GM19372 (cell line): ENCODE measurements around the gene KLHL36.

Experiments
- ATAC-seq: cut with Tn5 transposase; IDR thresholded peaks from one replicate; pipeline ENCODE4 v1.9.1; 2021; ENCODE audit warnings: mild to moderate bottlenecking, low read depth, moderate library complexity; ENCODE audit not compliant: unreplicated experiment

KLHL36 gene

GRCh38 chr16:84647828-84648594 lies at the start of gene KLHL36:
KLHL36 (plus strand) TSS chr16:84648511; CDS start chr16:84650868, 2,357 bp downstream.
- peak; percentile 80 for ATAC-seq

GRCh38 chr16:84599521-84600202 lies 48.6 kb upstream of the KLHL36 start:
- ATAC-seq: no peak

GRCh38 chr16:84600343-84601229 lies 47.7 kb upstream of the KLHL36 start:
- peak; percentile 76 for ATAC-seq

GRCh38 chr16:84603140-84603816 lies 45.0 kb upstream of the KLHL36 start:
- no peak for ATAC-seq

- ATAC-seq: no peak
These were observed 44.4 kb upstream of the KLHL36 start for GRCh38 chr16:84603940-84604339.

GRCh38 chr16:84604477-84605013 lies 43.8 kb upstream of the KLHL36 start:
- no peak for ATAC-seq

GRCh38 chr16:84605339-84605848 lies 42.9 kb upstream of the KLHL36 start:
- no peak for ATAC-seq

GRCh38 chr16:84606081-84606875 lies 42.0 kb upstream of the KLHL36 start:
- ATAC-seq: no peak

GRCh38 chr16:84607061-84607460 lies 41.2 kb upstream of the KLHL36 start:
- ATAC-seq: no peak

- peak; percentile 70 for ATAC-seq
These were observed 40.6 kb upstream of the KLHL36 start for GRCh38 chr16:84607694-84608093.

- no peak for ATAC-seq
These were observed 40.0 kb upstream of the KLHL36 start for GRCh38 chr16:84608282-84608681.

GRCh38 chr16:84609563-84610177 lies 38.6 kb upstream of the KLHL36 start:
- no peak for ATAC-seq

- ATAC-seq: no peak
These were observed 37.9 kb upstream of the KLHL36 start for GRCh38 chr16:84610376-84610775.

GRCh38 chr16:84611041-84611440 lies 37.3 kb upstream of the KLHL36 start:
- no peak for ATAC-seq

GRCh38 chr16:84612686-84613085 lies 35.6 kb upstream of the KLHL36 start:
- ATAC-seq: no peak

GRCh38 chr16:84613408-84614072 lies 34.8 kb upstream of the KLHL36 start:
- no peak for ATAC-seq

- no peak for ATAC-seq
These were observed 34.2 kb upstream of the KLHL36 start for GRCh38 chr16:84614073-84614459.

GRCh38 chr16:84614623-84614967 lies 33.7 kb upstream of the KLHL36 start:
- ATAC-seq: no peak
